Colon (tissue), 2 donors: ENCODE results near the gene PGA3.
"Not testable (repeated sequence)": the region's sequence is repeated elsewhere in the genome, so short reads cannot be mapped to it uniquely, and the experiment has no call there.

Experiments
- FAIRE-seq: peaks from 2 replicates; lab custom pipeline; 2012; peaks lifted over from hg19 to GRCh38; lab: Jason Lieb, UNC
- donor health status: control.
- donor health status: control.

PGA3 gene

GRCh38 chr11:61202950-61203746, at the start of gene PGA3:
TSS of gene PGA3 (plus strand) at chr11:61203515. CDS start at chr11:61203565, 50 bp downstream.
- FAIRE-seq = not testable (repeated sequence)

- no peak for FAIRE-seq
These were observed 49.7 kb upstream of the PGA3 start for GRCh38 chr11:61153593-61154095.

GRCh38 chr11:61154528-61154927, 48.8 kb upstream of the PGA3 start:
- no peak for FAIRE-seq

- no peak for FAIRE-seq
These were observed 48.0 kb upstream of the PGA3 start for GRCh38 chr11:61155312-61155711.

GRCh38 chr11:61155741-61156140, 47.6 kb upstream of the PGA3 start:
- no peak for FAIRE-seq

- FAIRE-seq = no peak
These were observed 45.6 kb upstream of the PGA3 start for GRCh38 chr11:61157743-61158142.

- FAIRE-seq = no peak
These were observed 44.5 kb upstream of the PGA3 start for GRCh38 chr11:61158691-61159381.

- no peak for FAIRE-seq
These were observed 42.7 kb upstream of the PGA3 start for GRCh38 chr11:61160487-61161189.

GRCh38 chr11:61161190-61162091, 41.9 kb upstream of the PGA3 start, which contains the start of gene VPS37C:
TSS of gene VPS37C (minus strand) at chr11:61161426. CDS start at chr11:61138829, 22,597 bp downstream.
- no peak for FAIRE-seq

- FAIRE-seq = no peak
These were observed 41.0 kb upstream of the PGA3 start for GRCh38 chr11:61162092-61162941.

GRCh38 chr11:61163021-61163420, 40.3 kb upstream of the PGA3 start:
- FAIRE-seq = no peak

- no peak for FAIRE-seq
These were observed 39.4 kb upstream of the PGA3 start for GRCh38 chr11:61163714-61164605.

GRCh38 chr11:61164606-61165424, 38.5 kb upstream of the PGA3 start:
- FAIRE-seq = no peak

- not testable (repeated sequence) for FAIRE-seq
These were observed 37.5 kb upstream of the PGA3 start for GRCh38 chr11:61165785-61166184.

GRCh38 chr11:61166331-61166730, 37.0 kb upstream of the PGA3 start:
- FAIRE-seq = not testable (repeated sequence)

GRCh38 chr11:61168042-61168688, 35.1 kb upstream of the PGA3 start:
- FAIRE-seq = no peak

- no peak for FAIRE-seq
These were observed 34.5 kb upstream of the PGA3 start for GRCh38 chr11:61168800-61169199.

- FAIRE-seq = no peak
These were observed 32.7 kb upstream of the PGA3 start for GRCh38 chr11:61170566-61170965.
